Measurements from ENCODE around the gene CAPN13.

Gene CAPN13

DNA sequence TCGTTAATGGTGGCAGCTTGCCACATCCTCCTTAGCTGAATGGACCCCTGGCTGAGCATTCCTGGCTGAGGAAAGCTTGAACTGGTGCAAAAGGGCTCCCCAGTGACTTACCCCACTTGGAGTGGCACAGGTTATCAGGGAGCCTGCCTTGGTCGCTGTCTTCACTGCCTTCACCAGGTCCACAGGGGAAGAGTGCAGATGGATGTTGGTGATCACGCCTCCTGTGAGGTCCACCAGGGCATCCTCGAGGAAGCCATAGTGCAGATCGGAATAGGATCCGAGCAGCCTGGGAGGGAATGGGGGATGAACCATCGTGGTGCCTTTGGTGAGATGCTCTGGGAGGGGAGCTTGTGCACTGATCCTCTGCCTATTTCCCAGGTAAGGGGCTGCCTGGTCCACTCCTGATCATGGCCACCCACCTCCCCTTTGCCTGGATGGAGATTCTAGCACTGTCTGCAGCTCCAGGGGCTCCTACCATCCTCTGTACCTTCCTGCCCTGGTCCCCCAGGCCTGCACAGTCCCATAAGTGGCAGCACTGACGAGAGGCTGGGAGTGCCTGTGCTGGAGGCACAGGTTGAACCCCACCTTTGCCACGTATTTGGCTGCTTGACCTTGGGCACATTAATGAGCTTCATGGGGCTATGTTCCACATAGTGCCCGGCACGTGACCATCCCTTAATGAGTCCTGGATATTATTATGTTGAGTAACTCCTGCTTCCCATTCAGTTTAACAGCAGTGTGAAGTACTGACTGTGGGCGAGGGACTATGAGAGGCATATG is 43.0 kb downstream of the CAPN13 start:
- TF ChIP-seq GATA3 (IDR thresholded peaks at IDR 0.05; ENCODE audit: low read depth, low read length) (no peak), GATA2 (IDR thresholded peaks at IDR 0.05; ENCODE audit: low read depth, low read length) (no peak)

DNA sequence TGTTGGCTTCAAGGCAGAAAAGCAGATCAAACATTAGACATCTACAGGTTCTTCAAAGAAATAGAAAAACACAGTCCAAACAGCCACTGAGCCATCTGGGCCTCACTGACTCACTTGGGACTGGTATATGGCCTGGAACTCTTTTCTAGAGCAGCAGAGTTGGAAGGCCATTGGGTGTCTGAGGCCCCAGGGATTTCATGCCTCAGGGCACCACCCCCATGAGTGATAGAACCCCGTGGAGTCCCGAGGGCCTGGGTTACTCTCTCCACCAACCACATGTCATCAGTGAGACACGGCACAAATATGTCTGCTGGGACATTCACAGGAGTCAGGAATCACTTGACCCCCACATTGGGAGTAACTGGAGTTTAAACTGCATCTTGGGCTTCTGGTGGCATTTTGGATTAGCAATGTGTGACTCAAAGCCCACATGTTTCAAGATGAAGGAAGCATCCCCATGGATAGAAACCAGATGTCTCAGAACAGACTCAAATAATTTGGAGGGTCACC is 44.0 kb downstream of the CAPN13 start:
- TF ChIP-seq GATA2 (IDR thresholded peaks at IDR 0.05; ENCODE audit: low read depth, low read length) (no peak), GATA3 (IDR thresholded peaks at IDR 0.05; ENCODE audit: low read depth, low read length) (no peak)

DNA sequence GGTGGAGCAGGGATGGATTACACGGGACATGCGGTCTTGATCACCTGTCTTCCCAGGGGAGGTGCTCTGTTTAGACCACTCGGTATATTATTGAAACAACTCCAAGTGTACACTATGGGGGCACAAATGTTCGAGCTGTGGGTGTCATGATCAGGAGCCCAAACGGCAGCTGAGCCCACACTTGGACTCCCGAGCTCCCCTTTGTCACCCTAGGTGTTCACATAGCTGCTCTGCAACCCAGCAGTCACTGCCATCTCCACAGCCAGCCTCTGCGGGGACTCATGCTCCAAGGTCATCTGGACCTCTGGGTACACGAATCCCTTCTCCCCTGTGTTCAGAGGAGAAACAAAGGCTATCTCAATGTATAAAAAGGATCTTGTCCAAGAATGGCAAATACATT is 46.0 kb downstream of the CAPN13 start:
- no peak for TF ChIP-seq GATA3 (IDR thresholded peaks at IDR 0.05; ENCODE audit: low read depth, low read length)
- no peak for TF ChIP-seq GATA2 (IDR thresholded peaks at IDR 0.05; ENCODE audit: low read depth, low read length)

DNA sequence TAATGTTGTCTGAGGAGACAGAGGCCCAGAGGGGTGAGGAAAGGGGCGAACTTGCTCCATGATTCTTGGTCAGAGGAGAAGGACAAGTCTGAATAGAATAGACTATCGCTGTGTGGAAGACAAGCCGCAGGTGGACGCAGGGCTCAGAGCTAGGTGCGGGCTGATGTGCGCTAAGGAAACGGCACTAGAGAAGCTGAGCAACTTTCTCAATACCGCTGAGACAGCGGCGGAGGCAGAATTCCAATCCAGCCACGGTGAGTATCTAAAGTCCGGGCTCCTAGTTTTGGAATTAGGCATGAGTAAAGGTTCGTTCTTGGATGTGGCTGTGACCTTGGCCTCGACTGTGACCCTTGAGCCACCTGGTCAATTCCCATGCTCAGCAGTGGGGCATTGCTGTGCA is 47.8 kb downstream of the CAPN13 start:
- TF ChIP-seq GATA3 (IDR thresholded peaks at IDR 0.05; ENCODE audit: low read depth, low read length) (no peak), GATA2 (IDR thresholded peaks at IDR 0.05; ENCODE audit: low read depth, low read length) (no peak)

DNA sequence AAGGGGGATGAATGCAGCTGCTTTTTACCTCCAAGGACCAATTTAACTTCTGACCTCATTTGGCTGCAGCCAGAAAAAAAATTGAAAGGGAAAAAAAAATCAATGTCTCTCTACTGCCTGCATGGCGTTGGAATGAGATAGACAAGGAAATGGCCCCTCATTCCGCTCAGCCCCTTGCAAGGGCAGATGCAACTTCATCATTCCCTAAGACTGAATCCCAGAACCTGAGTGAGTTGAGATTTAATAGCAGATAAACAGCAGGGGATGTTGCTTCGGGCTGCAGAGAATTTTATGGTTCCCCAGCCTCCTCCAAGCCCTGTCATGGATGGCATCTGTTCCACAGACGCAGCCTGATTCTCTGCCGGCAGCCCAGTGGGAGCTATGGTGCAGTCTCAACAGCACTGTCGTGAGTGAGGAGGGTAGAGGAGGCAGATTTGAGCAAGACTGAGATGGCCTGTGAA is 49.0 kb downstream of the CAPN13 start:
- TF ChIP-seq GATA3 (IDR thresholded peaks at IDR 0.05; ENCODE audit: low read depth, low read length) (peak; percentile 81), GATA2 (IDR thresholded peaks at IDR 0.05; ENCODE audit: low read depth, low read length) (peak; percentile 94)

DNA sequence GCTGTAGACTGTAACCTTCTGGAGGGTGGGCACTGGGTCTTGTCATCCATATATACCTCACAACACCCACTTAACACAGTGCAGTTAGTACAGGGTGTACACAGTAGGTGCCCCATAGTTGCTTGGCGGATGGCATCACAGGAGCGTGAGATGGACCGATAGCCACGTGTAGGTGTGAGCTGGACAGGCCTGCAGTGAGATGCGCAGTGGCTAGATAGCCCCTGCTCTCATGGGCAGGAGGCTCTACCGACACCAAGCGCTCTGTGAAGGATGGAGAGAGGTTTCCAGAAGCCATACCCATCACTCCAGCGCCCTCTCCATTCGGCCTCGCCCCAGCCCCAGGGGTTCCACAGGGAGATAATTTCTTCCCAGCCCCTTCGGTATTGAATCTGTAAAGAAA is 49.5 kb downstream of the CAPN13 start:
- no peak for TF ChIP-seq GATA3 (IDR thresholded peaks at IDR 0.05; ENCODE audit: low read depth, low read length)
- TF ChIP-seq GATA2 (IDR thresholded peaks at IDR 0.05; ENCODE audit: low read depth, low read length), result no peak

DNA sequence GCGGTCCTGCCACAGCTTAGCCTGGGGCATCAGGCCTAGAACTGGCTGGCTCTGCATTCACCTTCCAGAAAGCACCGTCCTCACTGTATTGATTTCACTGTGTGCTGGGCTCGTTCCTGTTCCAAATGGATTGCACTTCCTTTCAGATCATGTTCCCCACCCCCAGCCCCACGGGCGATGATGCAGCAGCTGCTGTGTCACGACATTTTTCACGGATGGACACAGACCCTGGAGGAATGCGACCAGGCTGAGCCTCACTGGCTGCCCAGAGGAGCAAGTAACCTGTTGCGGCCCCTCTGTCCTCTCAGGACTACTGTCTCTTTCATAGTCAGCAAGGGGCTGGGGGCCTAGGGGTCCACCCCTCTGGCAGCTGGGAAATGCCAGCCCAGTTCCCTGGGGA is 50.3 kb downstream of the CAPN13 start:
- TF ChIP-seq GATA2 (IDR thresholded peaks at IDR 0.05; ENCODE audit: low read depth, low read length) (no peak), GATA3 (IDR thresholded peaks at IDR 0.05; ENCODE audit: low read depth, low read length) (no peak)

DNA sequence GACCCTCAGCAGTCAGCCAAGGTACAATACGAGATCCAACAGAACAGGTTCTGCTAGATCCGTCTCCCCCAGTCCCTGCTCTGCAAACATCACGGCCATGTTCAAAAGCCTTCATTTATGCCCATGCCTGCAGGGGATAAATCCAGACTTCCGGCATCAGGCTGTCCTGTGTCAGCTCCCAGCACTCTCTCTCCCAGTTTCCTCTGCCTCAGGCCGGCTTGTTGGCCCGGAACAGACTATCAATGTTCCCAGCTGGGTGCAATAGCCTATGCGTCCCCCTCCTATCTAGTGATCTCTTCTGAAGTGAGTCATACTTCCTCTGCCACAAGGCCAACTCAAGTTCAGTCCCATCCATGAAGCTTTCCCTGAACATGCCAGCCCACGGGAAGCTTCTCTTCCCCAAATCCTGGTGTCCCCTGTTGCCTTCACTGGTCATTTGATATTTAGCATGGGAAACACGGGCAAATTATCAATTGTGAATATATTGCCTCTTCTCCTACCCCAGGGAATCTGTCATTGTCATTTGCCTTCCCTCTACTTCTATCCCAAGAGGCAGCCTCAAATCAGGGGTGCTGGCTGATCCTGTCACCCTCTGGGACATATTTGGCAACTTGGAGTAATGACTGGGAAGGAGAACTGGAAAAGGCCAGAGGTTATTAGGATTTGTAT is 51.1 kb downstream of the CAPN13 start:
- peak; percentile 99 for TF ChIP-seq GATA2 (IDR thresholded peaks at IDR 0.05; ENCODE audit: low read depth, low read length)
- TF ChIP-seq GATA3 (IDR thresholded peaks at IDR 0.05; ENCODE audit: low read depth, low read length), result peak; percentile 95

DNA sequence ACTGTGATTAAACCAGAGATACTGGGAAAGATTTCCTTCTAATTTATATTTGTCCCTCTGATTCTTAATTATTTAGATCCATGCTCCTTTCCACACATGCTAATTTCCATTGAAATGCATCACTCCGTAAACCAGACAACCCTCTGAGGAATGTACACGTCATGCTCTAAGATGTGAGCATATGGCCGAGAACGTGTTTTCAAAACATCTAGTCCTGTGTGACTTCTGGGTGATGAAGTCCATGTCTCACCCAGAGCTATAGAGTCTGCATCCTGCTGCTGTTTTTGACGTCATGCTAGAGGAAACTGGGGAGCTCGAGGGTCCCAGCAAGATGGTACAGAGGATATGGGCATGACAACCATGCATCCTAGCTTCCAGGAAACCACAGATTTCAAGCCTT is 53.6 kb downstream of the CAPN13 start:
- TF ChIP-seq GATA2 (IDR thresholded peaks at IDR 0.05; ENCODE audit: low read depth, low read length) (no peak), GATA3 (IDR thresholded peaks at IDR 0.05; ENCODE audit: low read depth, low read length) (no peak)

DNA sequence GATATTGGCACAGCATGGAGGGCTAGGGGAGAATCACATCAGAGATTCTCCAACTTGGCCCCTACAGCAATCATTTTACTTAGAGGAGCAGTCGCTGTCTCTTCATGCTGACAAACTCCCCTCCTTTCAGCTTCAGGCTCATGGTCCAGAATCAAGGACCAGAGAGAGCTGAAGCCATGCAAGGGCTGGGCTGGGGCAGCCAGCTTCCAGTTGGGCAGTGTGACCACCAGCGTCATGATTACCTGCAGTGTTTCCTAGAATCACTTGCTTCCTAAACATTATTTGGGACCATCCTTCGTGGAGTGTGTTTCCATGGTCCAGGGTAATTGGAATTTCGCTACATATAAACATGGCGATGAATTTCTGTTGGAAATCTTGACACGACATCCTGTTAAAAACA is 54.4 kb downstream of the CAPN13 start:
- TF ChIP-seq GATA3 (IDR thresholded peaks at IDR 0.05; ENCODE audit: low read depth, low read length) (no peak), GATA2 (IDR thresholded peaks at IDR 0.05; ENCODE audit: low read depth, low read length) (no peak)

DNA sequence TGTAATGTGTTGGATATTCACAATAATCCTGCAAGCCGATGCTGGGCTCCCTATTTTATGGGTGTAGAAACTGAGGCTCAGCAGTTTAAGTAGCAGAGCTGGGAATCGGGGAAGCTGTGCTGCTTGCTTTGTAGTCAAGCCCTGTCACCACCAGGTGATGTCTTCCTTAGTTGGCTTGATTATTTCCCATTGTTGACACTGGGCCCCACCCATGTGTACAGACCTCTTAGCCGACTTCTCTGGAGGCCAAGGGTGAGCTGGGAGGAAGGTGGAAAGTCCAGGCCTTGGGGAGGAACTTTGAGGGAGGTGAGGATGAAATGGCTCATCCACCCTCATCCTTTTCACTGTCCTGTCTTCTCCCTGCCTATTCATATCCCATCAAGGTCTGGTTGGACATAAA is 60.0 kb downstream of the CAPN13 start:
- TF ChIP-seq GATA2 (IDR thresholded peaks at IDR 0.05; ENCODE audit: low read depth, low read length), result no peak
- TF ChIP-seq GATA3 (IDR thresholded peaks at IDR 0.05; ENCODE audit: low read depth, low read length), result no peak

DNA sequence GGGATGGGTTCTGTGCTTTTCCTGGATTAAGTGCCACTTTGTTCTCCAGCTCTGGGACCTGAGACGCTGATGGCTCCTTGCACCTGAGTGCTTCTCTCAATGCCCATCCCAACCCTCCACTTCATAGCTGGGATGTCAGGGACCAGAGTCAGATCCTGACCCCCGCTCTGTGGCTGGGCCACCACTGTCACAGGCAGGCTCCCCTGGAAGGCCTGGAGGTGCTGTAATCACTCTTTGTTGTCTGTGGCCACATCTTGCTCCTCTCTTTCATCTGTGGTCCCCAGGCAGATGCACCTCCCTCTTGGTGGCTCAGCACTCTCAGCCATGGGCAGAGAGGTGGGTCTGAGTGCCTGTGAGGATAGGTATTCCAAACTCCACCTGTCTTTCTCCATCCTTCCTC is 62.4 kb downstream of the CAPN13 start:
- no peak for TF ChIP-seq GATA3 (IDR thresholded peaks at IDR 0.05; ENCODE audit: low read depth, low read length)
- no peak for TF ChIP-seq GATA2 (IDR thresholded peaks at IDR 0.05; ENCODE audit: low read depth, low read length)

DNA sequence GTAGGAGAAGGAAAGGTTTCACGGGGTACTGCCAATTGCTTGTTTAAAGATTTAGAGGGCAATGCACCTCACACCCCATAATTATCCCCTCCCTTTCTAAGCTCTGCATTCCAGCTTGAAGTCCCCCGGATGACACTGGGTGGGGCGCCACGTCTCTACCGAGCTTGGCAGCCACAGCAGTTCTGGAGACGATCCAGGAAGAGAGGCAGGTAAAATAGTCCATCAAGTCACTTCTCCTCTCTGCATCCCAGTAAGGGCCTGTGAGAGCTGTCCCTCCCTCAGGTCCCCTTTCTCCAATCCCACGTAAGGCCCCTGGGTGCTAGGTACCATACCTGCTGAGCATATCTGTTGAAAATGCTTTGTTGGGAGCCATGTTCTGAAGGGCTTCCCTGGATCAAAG is 65.7 kb downstream of the CAPN13 start:
- TF ChIP-seq GATA2 (IDR thresholded peaks at IDR 0.05; ENCODE audit: low read depth, low read length) (no peak), GATA3 (IDR thresholded peaks at IDR 0.05; ENCODE audit: low read depth, low read length) (no peak)

DNA sequence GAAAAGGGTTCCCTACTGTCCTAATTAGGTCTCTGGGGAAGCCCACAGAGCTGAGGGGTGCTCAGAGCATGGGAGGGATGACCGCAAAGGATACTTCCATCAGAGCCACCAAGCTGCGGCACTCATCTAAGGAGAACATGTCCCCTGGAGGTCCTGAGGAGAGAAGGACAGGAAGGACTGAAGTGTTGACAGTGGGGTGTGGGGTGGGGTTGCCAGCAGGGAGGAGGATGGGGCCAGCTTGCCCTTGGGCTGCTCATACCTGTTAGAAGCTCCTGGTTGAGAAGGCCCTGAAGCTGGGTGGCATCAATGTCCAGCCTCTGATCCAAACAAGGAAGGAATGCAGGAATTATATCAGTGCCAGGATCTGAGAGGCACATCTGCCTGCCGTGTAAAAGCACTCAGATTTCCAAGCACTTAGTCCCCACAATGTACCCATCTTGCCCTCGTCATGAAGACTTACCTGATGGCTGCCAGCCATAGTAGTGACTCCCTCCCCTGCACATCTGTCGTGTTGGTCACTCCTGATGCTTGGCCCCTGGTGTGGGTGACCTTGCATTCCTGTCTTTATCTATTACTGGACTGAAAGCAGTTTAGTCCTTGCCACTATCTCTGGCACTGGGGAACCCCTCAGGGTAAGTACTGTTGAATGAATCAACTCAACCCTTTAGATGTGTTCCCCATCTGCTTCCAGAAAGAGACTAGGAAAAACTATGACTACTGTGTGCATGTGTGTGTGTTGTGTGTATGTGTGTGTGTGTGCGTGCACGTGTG is 68.9 kb downstream of the CAPN13 start:
- TF ChIP-seq GATA3 (IDR thresholded peaks at IDR 0.05; ENCODE audit: low read depth, low read length) (no peak; the same call in 1 of the 2 replicates), GATA2 (IDR thresholded peaks at IDR 0.05; ENCODE audit: low read depth, low read length) (peak; percentile 84)

All from SH-SY5Y (cell line).